T-cell (primary cell): ENCODE measurements around the gene CTNS. TPM values are rescaled to one million over a fixed set of nuclear protein-coding genes. Genes with fewer than 3 reads are reported as not detected.

ENCODE experiments used
- ATAC-seq, 4 experiments: fragments of 200-7000 bp in 3 of 4; fragments of 150-1000 bp in 1 of 4; cut with Tn5 transposase; replicated peaks in 1 of 4; 1 replicate in 3 of 4; 2 replicates in 1 of 4; pipeline ENCODE4 v1.10.0; 2021; ENCODE audit warnings: moderate library complexity in 3 of 4, mild to moderate bottlenecking in 2 of 4, moderate number of reproducible peaks in 1 of 4
- CTCF ChIA-PET, 2 donors: fragments of 300-600 bp; sonication (Branson Sonifier 250); formaldehyde crosslinking; loops; one replicate each; lab custom pipeline; 2022; ENCODE audit warnings: antibody characterized with exemption in 2 of 2; lab: Charles Lee
- POLR2A ChIA-PET, 2 donors: fragments of 300-600 bp; sonication (Branson Sonifier 250); formaldehyde crosslinking; loops; one replicate each; lab custom pipeline; 2022; ENCODE audit warnings: antibody characterized with exemption in 2 of 2; lab: Charles Lee
- DNase-seq, 35 experiments: peaks; one replicate each; pipeline versions ENCODE4 v3.0.0 to v3.0.0-alpha.2; 2013 to 2023
- H3K27ac ChIP-seq: one replicate; pipeline ENCODE4 v1.5.1; 2013; ENCODE audit warnings: low read length
- H3K27me3 ChIP-seq, 2 experiments: replicated peaks in 1 of 2; 1 replicate in 1 of 2; 2 replicates in 1 of 2; pipeline versions ENCODE4 v1.6.1 to v1.7.0; 2013; ENCODE audit warnings: low read length in 1 of 2, mixed read lengths in 1 of 2; ENCODE audit not compliant: control insufficient read depth in 2 of 2, insufficient read depth in 2 of 2; ENCODE audit errors: extremely low read depth in 1 of 2
- H3K36me3 ChIP-seq, 2 donors: 1 replicate in 1 of 2; 2 replicates in 1 of 2; pipeline versions ENCODE4 v1.6.1 to v1.7.0; 2013; ENCODE audit warnings: low read length in 1 of 2; ENCODE audit not compliant: control insufficient read depth in 2 of 2, insufficient read depth in 1 of 2; ENCODE audit errors: extremely low read depth in 1 of 2
- H3K4me1 ChIP-seq, 2 experiments: 1 replicate in 1 of 2; 2 replicates in 1 of 2; pipeline versions ENCODE4 v1.6.1 to v1.7.0; 2013; ENCODE audit warnings: low read length in 2 of 2, mixed read lengths in 1 of 2; ENCODE audit not compliant: insufficient read depth in 2 of 2, control insufficient read depth in 1 of 2; ENCODE audit errors: extremely low read depth in 1 of 2
- H3K4me3 ChIP-seq, 2 donors: 1 replicate in 1 of 2; 2 replicates in 1 of 2; pipeline versions ENCODE4 v1.5.1 to v1.7.0; 2013; ENCODE audit warnings: mild to moderate bottlenecking in 2 of 2, low read length in 1 of 2, moderate library complexity in 1 of 2; ENCODE audit not compliant: control insufficient read depth in 1 of 2; ENCODE audit errors: extremely low read depth in 1 of 2
- H3K9me3 ChIP-seq: 2 replicates; pipeline ENCODE4 v1.7.0; 2013
- H3K27ac Mint-ChIP-seq, 2 donors: one replicate each; pipeline ENCODE4 v1.8.0; 2020 to 2021; ENCODE audit warnings: mild to moderate bottlenecking in 2 of 2, mixed read lengths in 2 of 2
- H3K27me3 Mint-ChIP-seq, 2 donors: one replicate each; pipeline ENCODE4 v1.8.0; 2021 to 2022; ENCODE audit warnings: mixed read lengths in 2 of 2
- H3K36me3 Mint-ChIP-seq: one replicate; pipeline ENCODE4 v1.8.0; 2021; ENCODE audit warnings: mixed read lengths
- H3K4me1 Mint-ChIP-seq, 3 donors: one replicate each; pipeline ENCODE4 v1.8.0; 2020 to 2022; ENCODE audit warnings: mixed read lengths in 3 of 3, mild to moderate bottlenecking in 1 of 3
- H3K4me3 Mint-ChIP-seq, 3 donors: one replicate each; pipeline ENCODE4 v1.8.0; 2020 to 2022; ENCODE audit warnings: mild to moderate bottlenecking in 3 of 3, mixed read lengths in 3 of 3, moderate library complexity in 3 of 3
- H3K9me3 Mint-ChIP-seq, 3 donors: one replicate each; pipeline ENCODE4 v1.8.0; 2020 to 2022; ENCODE audit warnings: mixed read lengths in 3 of 3
- WGBS: methylation state at CpG from one replicate; pipeline ENCODE4 v1.1.5; 2013; ENCODE audit warnings: missing lambda C conversion rate; ENCODE audit not compliant: insufficient coverage; 5-methylcytosine and 5-hydroxymethylcytosine counted together
- total RNA-seq, 35 experiments: library from RNA in 6 of 35; stranded (reverse) in 6 of 35; fragments of 120-200 nt in 1 of 35; gene quantifications; one replicate each; pipeline versions ENCODE4 v1.2.1 to v1.2.4 and lab custom pipeline; 2013 to 2026

CTNS gene
- total RNA-seq, 5 donors from 2014 or later (not counting 1 experiment from before 2014, with no cell fraction given) = 7.1 to 15.9 (median 11.4) TPM

DNA sequence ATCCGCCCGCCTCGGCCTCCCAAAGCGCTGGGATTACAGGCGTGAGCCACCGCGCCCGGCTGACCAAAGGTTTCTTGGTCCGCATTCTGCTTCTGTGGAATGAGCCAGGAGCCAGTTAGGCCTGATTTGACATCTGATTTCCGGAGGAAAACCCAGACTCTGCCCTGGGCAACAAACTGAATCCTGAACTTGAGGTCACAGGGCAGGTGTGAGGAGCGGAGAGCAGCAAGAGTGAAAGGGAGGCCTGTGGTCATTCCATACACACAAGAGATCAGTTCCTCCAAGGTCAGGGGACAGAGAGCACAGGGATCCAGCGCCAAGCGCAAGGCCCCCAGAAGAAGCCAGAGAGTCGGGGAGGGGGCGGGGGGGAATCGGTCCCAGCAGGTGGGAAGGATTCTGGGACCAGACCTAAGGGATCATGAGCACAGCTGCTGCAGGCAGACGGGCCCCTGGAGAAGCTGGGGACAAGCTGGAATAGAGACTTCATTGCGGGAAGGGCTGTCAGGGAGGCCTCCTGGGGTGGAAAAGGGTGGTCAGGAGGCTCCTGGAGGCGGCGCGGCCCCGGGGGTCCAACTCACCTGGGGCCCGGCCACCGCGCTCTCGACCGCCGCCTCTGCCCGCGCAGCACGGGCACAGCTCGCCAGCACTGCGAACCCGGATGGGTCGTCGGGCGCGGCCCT, 946 bp upstream of the CTNS start:
- 24% methylated on average over 38 of the region's 38 CpGs for WGBS
- peaks cover 0 to 2% of the 10 kb centered on the region in 2 donors for H3K36me3 ChIP-seq
- Mint-ChIP-seq H3K27me3 (no peaks in the 10 kb centered on the region), H3K4me1 (peaks cover 23 to 37% (median 24%) of the 10 kb centered on the region in 3 donors), H3K4me3 (peak overlapping the region; percentile 91 to 96 (median 96)), H3K27ac (peak overlapping the region in 1 of 2 donors; percentile 36), H3K9me3 (no peaks in the 10 kb centered on the region), H3K36me3 (peaks cover 9% of the 10 kb centered on the region)
- H3K4me3 ChIP-seq = peak overlapping the region; percentile 90 to 92
- ChIA-PET POLR2A (no interaction called here), CTCF (interaction anchor here in 1 of 2 donors (0.6 to 1.4 kb wide), 3 partner anchors 88 to 564 kb away, joined by 3 to 8 read pairs (median 4); partner anchors contain the start of genes HASPIN and NCBP3)
- H3K9me3 ChIP-seq = no peaks in the 10 kb centered on the region
- peaks cover 3 to 25% of the 10 kb centered on the region in 2 experiments for H3K4me1 ChIP-seq
- peak in 3 of 35 experiments; percentile 1 to 5 (median 1) for DNase-seq
- ATAC-seq = peak in 3 of 4 experiments; percentile 28 to 30 (median 29)
- no peak overlapping the region for H3K27ac ChIP-seq
- H3K27me3 ChIP-seq = no peaks in the 10 kb centered on the region

DNA sequence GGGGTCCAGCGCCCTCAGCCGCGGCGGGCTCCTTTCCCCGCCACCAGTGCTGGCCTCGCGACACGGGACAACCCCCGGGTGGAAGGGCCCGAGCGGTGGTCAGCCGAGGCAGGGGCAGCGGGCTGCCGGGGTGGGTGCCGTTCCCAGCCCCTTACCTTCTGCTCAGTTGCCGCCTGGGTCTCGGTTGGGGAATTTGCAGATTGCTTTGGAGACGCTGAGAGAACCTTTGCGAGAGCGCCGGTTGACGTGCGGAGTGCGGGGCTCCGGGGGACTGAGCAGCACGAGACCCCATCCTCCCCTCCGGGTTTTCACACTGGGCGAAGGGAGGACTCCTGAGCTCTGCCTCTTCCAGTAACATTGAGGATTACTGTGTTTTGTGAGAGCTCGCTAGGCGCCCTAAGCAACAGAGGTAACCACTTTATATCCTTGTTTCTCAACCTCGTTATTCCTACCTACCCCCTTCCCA, 381 bp downstream of the CTNS start:
- Mint-ChIP-seq H3K9me3 (no peaks in the 10 kb centered on the region), H3K27me3 (no peaks in the 10 kb centered on the region), H3K4me1 (peaks cover 23 to 37% (median 24%) of the 10 kb centered on the region in 3 donors), H3K36me3 (peaks cover 9% of the 10 kb centered on the region), H3K27ac (peak overlapping the region; percentile 52 to 66), H3K4me3 (peak overlapping the region; percentile 91 to 96 (median 96))
- peak overlapping the region; percentile 90 to 92 for H3K4me3 ChIP-seq
- H3K4me1 ChIP-seq = peaks cover 3 to 25% of the 10 kb centered on the region in 2 experiments
- ChIA-PET CTCF (interaction anchor here in 1 of 2 donors (0.6 to 1.4 kb wide), 5 partner anchors 11 to 850 kb away, joined by 3 to 8 read pairs (median 3); partner anchors contain the start of gene NCBP3), POLR2A (interaction anchor here in 1 of 2 donors (1.5 kb wide), 1 partner anchor 30 kb away, joined by 4 read pairs; no protein-coding TSS in a partner anchor)
- H3K36me3 ChIP-seq = no peaks in the 10 kb centered on the region
- H3K27ac ChIP-seq = no peak overlapping the region
- WGBS = 5% methylated on average over 23 of the region's 31 CpGs
- ATAC-seq = peak in 2 of 4 experiments; percentile 1 to 4
- peak in 9 of 35 experiments; percentile 3 to 40 (median 9) for DNase-seq
- H3K9me3 ChIP-seq = no peaks in the 10 kb centered on the region
- H3K27me3 ChIP-seq = no peaks in the 10 kb centered on the region

DNA sequence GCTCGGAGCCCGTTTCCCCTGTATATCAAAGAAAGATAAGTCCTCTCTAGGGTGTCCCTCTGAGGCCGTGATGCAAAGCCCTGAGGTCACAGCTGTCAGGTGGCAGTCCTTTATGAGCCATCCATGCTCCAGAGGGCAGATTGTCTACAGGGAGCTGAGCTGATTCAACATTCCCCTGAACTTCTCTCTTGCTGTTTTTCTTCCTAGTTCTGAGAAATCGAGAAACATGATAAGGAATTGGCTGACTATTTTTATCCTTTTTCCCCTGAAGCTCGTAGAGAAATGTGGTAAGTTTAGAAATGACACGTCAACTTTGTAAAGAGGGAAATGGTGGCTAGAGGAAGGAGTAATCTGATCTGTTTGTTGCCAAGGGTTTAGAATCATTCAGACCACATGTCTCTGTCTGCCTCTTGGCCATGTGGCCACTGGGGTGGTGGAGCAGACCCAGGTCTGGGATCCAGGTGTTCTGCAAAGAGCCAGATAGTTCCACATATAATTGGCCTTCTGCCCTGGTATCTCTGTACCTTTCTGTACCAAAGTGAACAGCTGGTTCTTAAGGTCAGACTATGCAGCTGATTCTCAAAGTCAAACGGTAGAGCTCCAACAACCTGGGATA, 3.5 kb downstream of the CTNS start:
- H3K4me1 ChIP-seq = peaks cover 3 to 19% of the 10 kb centered on the region in 2 experiments
- no peaks in the 10 kb centered on the region for H3K9me3 ChIP-seq
- DNase-seq (no peak), ATAC-seq (no peak)
- no peak overlapping the region for H3K4me3 ChIP-seq
- Mint-ChIP-seq H3K27ac (no peak overlapping the region), H3K9me3 (no peaks in the 10 kb centered on the region), H3K4me3 (peak overlapping the region in 1 of 3 donors; percentile 3), H3K27me3 (no peaks in the 10 kb centered on the region), H3K4me1 (peaks cover 14 to 20% (median 16%) of the 10 kb centered on the region in 3 donors), H3K36me3 (peaks cover 12% of the 10 kb centered on the region)
- H3K27me3 ChIP-seq = no peaks in the 10 kb centered on the region
- ChIA-PET POLR2A (no interaction called here), CTCF (no interaction called here)
- H3K36me3 ChIP-seq = no peaks in the 10 kb centered on the region
- H3K27ac ChIP-seq = no peak overlapping the region
- 49% methylated on average over 4 of the region's 7 CpGs for WGBS

DNA sequence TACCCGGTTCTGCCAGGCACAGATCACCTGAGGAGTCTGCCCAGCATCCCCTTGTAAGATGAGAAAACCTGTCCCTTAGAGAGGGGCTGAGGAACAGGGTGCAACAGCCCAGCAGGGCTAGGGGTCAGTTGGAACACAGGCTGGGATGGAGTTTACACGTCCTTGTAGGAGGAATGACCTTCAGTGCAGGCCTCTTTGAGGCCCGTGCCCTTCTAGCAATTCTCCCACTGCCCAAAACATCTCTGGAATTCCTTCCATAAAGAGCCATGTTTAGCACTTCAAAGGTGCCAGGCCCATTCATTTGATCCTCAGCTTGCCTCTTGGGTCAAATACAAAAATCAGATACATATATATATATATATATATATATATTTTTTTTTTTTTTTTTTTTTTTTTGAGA, 4.5 kb downstream of the CTNS start:
- H3K4me1 Mint-ChIP-seq = peaks cover 10 to 16% (median 11%) of the 10 kb centered on the region in 3 donors
- Histone ChIP-seq H3K27ac (no peak overlapping the region), H3K27me3 (no peaks in the 10 kb centered on the region), H3K36me3 (no peaks in the 10 kb centered on the region), H3K4me3 (no peak overlapping the region), H3K4me1 (peaks cover 0 to 11% of the 10 kb centered on the region in 2 experiments), H3K9me3 (no peaks in the 10 kb centered on the region)
- no peak overlapping the region for H3K27ac Mint-ChIP-seq
- no peak for DNase-seq
- WGBS = 85% methylated on average over 1 of the region's 3 CpGs
- H3K36me3 Mint-ChIP-seq = peaks cover 15% of the 10 kb centered on the region
- no peaks in the 10 kb centered on the region for H3K9me3 Mint-ChIP-seq
- ChIA-PET CTCF (interaction anchor here in 1 of 2 donors (0.6 kb wide), 1 partner anchor 12 kb away, joined by 3 read pairs; no protein-coding TSS in a partner anchor), POLR2A (no interaction called here)
- no peak for ATAC-seq
- no peak overlapping the region for H3K4me3 Mint-ChIP-seq
- H3K27me3 Mint-ChIP-seq = no peaks in the 10 kb centered on the region

DNA sequence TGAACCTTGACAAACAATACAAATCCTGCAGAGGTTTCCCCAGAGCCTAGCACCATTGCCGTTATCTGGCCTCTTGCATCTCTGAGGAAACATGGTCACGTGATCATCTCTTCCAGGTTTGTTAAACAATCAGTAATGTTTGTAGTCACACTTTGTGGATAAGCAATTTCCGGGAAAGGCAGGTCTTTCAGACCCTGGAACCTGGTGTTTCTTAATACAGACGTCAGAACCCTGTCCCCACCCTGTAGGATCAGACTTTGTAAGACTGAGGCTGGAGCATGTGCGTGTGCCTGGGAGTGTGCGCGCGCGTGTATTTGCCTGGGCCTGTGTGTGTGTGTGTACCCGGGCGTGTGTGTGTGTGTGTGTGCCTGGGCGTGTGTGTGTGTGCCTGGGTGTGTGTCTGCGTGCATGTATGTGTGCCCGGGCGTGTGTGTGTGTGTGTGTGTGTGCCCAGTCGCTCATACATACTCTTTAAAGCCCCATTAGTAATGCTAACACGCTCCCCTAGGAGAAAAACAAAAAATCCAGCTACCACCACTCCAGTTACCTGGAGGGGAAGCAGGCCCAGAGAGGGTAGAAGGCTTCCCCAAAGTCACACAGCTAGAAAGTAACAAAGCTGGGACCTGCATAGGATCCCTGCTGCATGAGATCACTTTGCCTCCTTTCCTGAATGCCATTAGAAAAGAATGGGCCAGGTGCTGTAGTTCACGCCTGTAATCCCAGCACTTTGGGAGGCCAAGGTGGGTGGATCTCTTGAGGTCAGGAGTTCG, 5.3 kb downstream of the CTNS start:
- WGBS = 95% methylated on average over 4 of the region's 19 CpGs
- Histone ChIP-seq H3K27ac (no peak overlapping the region), H3K4me1 (peaks cover 0 to 10% of the 10 kb centered on the region in 2 experiments), H3K27me3 (no peaks in the 10 kb centered on the region), H3K4me3 (no peak overlapping the region), H3K9me3 (no peaks in the 10 kb centered on the region), H3K36me3 (no peaks in the 10 kb centered on the region)
- Mint-ChIP-seq H3K9me3 (no peaks in the 10 kb centered on the region), H3K4me3 (no peak overlapping the region), H3K27ac (no peak overlapping the region), H3K36me3 (peaks cover 15% of the 10 kb centered on the region), H3K27me3 (no peaks in the 10 kb centered on the region), H3K4me1 (peaks cover 10 to 16% (median 11%) of the 10 kb centered on the region in 3 donors)
- ATAC-seq = no peak
- POLR2A ChIA-PET = no interaction called here
- no peak for DNase-seq
- CTCF ChIA-PET = no interaction called here

DNA sequence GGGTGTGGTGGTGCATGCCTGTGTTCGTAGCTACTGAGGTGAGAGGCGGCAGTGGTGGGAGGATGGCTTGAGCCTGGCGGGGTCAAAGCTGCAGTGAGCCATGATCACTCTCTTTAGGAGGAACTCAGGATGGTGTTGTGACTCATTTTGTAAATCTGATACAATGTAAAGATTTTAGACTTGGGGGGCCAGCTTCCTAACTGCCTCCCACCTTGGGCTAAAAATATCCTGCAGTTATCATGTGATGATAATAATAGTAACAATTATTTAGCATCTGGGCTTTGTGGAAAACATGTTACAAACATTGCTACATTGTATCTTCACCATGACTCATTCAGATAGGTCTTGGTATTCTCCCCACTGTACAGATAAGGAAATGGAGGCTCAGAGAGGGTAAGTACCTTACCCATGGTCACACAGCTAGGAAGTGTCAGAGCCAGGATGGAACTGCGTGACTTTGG, 7.4 kb downstream of the CTNS start:
- H3K4me3 Mint-ChIP-seq = no peak overlapping the region
- DNase-seq (no peak), ATAC-seq (no peak)
- H3K9me3 ChIP-seq = no peaks in the 10 kb centered on the region
- 92% methylated on average over 3 of the region's 4 CpGs for WGBS
- POLR2A ChIA-PET = no interaction called here
- H3K4me3 ChIP-seq = no peak overlapping the region
- H3K27me3 ChIP-seq = no peaks in the 10 kb centered on the region
- H3K4me1 Mint-ChIP-seq = peaks cover 0 to 7% (median 0%) of the 10 kb centered on the region in 3 donors
- H3K27me3 Mint-ChIP-seq = no peaks in the 10 kb centered on the region
- H3K4me1 ChIP-seq = peaks cover 0 to 3% of the 10 kb centered on the region in 2 experiments
- H3K9me3 Mint-ChIP-seq = no peaks in the 10 kb centered on the region
- H3K36me3 Mint-ChIP-seq = peaks cover 19% of the 10 kb centered on the region
- H3K27ac Mint-ChIP-seq = no peak overlapping the region
- no peak overlapping the region for H3K27ac ChIP-seq
- CTCF ChIA-PET = no interaction called here
- peaks cover 0 to 4% of the 10 kb centered on the region in 2 donors for H3K36me3 ChIP-seq
